Measurements from ENCODE around the gene SLC6A17. TPM values are rescaled to one million over a fixed set of nuclear protein-coding genes. Genes with fewer than 3 reads are reported as not detected.

Gene SLC6A17
- total and polyA plus RNA-seq, 9 of the 15 experiments (the other 6 are each of a cell fraction or from before 2014, with no cell fraction given): not detected

DNA sequence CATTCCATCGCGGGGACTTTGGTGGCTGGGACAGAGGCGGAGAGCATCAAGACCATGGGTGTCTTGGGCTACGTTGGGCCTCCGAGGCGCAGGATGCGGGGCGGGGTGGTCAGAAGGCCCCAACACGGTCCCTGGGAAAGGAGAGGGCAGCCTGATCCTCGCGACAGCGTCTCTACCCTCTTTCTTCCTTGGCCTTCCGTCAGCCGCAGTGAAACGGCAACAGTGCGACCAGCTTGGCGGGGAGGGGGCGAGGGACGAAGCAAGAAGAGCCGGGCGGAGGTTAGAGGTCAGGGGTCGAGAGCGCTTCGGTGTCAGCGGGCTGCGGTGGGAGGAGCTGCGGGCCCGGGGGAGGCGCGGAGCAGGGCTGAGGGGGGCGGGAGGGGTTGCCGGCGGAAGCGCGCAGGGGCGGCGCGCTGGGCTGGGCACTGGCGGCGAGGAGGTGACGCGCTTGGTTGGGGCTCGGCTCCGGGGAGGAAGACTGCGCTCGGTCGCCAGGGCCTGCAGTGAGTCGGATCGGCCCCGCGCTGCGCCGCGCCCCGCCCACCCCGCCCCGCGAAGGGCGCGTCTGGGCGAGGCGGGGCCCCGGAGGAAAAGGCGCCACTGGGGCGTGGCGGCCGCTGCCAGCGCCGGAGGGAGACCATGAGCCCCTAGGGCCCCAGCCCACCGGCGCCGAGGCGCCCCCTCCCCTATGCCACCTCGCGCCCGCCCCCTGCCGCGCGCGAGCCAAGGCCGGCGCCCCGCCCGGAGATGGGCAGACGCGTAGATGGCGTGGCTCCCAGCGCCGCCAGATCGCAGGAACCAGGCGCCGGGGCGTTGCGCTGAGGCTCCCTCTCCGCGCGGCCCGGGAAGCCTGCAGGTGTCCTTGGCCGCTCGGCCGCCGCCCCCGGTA, 59.7 kb downstream of the SLC6A17 start, which contains the start of gene KCNC4 (continued):
- TF ChIP-seq, protein P1, sequence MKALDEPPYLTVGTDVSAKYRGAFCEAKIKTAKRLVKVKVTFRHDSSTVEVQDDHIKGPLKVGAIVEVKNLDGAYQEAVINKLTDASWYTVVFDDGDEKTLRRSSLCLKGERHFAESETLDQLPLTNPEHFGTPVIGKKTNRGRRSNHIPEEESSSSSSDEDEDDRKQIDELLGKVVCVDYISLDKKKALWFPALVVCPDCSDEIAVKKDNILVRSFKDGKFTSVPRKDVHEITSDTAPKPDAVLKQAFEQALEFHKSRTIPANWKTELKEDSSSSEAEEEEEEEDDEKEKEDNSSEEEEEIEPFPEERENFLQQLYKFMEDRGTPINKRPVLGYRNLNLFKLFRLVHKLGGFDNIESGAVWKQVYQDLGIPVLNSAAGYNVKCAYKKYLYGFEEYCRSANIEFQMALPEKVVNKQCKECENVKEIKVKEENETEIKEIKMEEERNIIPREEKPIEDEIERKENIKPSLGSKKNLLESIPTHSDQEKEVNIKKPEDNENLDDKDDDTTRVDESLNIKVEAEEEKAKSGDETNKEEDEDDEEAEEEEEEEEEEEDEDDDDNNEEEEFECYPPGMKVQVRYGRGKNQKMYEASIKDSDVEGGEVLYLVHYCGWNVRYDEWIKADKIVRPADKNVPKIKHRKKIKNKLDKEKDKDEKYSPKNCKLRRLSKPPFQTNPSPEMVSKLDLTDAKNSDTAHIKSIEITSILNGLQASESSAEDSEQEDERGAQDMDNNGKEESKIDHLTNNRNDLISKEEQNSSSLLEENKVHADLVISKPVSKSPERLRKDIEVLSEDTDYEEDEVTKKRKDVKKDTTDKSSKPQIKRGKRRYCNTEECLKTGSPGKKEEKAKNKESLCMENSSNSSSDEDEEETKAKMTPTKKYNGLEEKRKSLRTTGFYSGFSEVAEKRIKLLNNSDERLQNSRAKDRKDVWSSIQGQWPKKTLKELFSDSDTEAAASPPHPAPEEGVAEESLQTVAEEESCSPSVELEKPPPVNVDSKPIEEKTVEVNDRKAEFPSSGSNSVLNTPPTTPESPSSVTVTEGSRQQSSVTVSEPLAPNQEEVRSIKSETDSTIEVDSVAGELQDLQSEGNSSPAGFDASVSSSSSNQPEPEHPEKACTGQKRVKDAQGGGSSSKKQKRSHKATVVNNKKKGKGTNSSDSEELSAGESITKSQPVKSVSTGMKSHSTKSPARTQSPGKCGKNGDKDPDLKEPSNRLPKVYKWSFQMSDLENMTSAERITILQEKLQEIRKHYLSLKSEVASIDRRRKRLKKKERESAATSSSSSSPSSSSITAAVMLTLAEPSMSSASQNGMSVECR (CRISPR knock-in tag; IDR thresholded peaks at IDR 0.05): no peak
- TF ChIP-seq FOXJ3 (CRISPR knock-in tag; IDR thresholded peaks at IDR 0.05) (no peak), FOXP1 (CRISPR knock-in tag; IDR thresholded peaks at IDR 0.05) (no peak), NR2C2 (CRISPR knock-in tag; IDR thresholded peaks at IDR 0.05) (peak; percentile 92), NR2C2 (tag; IDR thresholded peaks at IDR 0.05) (peak; percentile 99), SMAD1 (IDR thresholded peaks at IDR 0.05; ENCODE audit: low read depth, low read length, partially characterized antibody) (no peak), ZNF507 (tag; conservative IDR thresholded peaks at IDR 0.05) (no peak), SRF (CRISPR knock-in tag; IDR thresholded peaks at IDR 0.05) (no peak), TEAD1 (CRISPR knock-in tag; IDR thresholded peaks at IDR 0.05) (no peak)
- TF ChIP-seq, protein P2, sequence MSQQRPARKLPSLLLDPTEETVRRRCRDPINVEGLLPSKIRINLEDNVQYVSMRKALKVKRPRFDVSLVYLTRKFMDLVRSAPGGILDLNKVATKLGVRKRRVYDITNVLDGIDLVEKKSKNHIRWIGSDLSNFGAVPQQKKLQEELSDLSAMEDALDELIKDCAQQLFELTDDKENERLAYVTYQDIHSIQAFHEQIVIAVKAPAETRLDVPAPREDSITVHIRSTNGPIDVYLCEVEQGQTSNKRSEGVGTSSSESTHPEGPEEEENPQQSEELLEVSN (IDR thresholded peaks at IDR 0.05; ENCODE audit: borderline replicate concordance in 1 of 2, extremely low read depth in 1 of 2, insufficient read depth in 1 of 2, insufficient read length in 1 of 2, low read depth in 1 of 2, low read length in 1 of 2, poor library complexity in 1 of 2, severe bottlenecking in 1 of 2): peak in 1 of 2 experiments; percentile 55
- TF ChIP-seq, protein P3, sequence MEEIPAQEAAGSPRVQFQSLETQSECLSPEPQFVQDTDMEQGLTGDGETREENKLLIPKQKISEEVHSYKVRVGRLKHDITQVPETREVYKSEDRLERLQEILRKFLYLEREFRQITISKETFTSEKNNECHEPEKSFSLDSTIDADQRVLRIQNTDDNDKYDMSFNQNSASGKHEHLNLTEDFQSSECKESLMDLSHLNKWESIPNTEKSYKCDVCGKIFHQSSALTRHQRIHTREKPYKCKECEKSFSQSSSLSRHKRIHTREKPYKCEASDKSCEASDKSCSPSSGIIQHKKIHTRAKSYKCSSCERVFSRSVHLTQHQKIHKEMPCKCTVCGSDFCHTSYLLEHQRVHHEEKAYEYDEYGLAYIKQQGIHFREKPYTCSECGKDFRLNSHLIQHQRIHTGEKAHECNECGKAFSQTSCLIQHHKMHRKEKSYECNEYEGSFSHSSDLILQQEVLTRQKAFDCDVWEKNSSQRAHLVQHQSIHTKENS (CRISPR knock-in tag; IDR thresholded peaks at IDR 0.05): no peak
- TF ChIP-seq, protein P4, sequence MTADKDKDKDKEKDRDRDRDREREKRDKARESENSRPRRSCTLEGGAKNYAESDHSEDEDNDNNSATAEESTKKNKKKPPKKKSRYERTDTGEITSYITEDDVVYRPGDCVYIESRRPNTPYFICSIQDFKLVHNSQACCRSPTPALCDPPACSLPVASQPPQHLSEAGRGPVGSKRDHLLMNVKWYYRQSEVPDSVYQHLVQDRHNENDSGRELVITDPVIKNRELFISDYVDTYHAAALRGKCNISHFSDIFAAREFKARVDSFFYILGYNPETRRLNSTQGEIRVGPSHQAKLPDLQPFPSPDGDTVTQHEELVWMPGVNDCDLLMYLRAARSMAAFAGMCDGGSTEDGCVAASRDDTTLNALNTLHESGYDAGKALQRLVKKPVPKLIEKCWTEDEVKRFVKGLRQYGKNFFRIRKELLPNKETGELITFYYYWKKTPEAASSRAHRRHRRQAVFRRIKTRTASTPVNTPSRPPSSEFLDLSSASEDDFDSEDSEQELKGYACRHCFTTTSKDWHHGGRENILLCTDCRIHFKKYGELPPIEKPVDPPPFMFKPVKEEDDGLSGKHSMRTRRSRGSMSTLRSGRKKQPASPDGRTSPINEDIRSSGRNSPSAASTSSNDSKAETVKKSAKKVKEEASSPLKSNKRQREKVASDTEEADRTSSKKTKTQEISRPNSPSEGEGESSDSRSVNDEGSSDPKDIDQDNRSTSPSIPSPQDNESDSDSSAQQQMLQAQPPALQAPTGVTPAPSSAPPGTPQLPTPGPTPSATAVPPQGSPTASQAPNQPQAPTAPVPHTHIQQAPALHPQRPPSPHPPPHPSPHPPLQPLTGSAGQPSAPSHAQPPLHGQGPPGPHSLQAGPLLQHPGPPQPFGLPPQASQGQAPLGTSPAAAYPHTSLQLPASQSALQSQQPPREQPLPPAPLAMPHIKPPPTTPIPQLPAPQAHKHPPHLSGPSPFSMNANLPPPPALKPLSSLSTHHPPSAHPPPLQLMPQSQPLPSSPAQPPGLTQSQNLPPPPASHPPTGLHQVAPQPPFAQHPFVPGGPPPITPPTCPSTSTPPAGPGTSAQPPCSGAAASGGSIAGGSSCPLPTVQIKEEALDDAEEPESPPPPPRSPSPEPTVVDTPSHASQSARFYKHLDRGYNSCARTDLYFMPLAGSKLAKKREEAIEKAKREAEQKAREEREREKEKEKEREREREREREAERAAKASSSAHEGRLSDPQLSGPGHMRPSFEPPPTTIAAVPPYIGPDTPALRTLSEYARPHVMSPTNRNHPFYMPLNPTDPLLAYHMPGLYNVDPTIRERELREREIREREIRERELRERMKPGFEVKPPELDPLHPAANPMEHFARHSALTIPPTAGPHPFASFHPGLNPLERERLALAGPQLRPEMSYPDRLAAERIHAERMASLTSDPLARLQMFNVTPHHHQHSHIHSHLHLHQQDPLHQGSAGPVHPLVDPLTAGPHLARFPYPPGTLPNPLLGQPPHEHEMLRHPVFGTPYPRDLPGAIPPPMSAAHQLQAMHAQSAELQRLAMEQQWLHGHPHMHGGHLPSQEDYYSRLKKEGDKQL (CRISPR knock-in tag; IDR thresholded peaks at IDR 0.05; ENCODE audit: borderline replicate concordance): no peak

Measured in K562 (cell line).